ENCODE data around the gene GRIPAP1. TPM values are rescaled to one million over a fixed set of nuclear protein-coding genes. Genes with fewer than 3 reads are reported as not detected.

GRIPAP1 gene
- total RNA-seq, 1 donor from 2014 or later: 43.4 TPM

DNA sequence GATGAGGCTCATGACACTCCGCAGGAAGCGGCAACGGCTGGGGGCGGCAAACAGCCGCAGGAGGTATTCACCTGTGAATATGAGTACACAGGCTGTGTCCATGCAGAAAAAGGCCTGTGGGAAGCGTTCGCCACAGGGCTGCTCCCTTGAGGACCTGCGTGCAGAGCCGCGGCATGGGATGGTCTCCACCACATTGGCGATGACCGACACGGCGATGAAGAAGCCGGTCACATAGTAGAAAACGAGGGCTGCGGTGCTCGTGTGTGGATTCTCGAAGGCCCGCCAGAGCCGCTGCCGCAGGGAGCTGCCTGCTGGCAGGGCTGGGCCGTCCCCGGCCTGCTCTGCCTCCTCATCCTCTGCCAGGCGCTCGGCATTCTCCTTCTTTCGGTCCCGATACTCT lies 32.6 kb downstream of the GRIPAP1 start:
- H2AFZ ChIP-seq (ENCODE audit: low read depth, low read length): no peak overlapping the region
- no peaks in the 10 kb centered on the region for H3K9me3 ChIP-seq (ENCODE audit: insufficient read depth, low read depth, low read length)
- peaks cover 16% of the 10 kb centered on the region for H3K4me1 Mint-ChIP-seq (ENCODE audit: low read depth, unreplicated experiment)
- H3K79me2 ChIP-seq (ENCODE audit: insufficient read depth, low read length): no peaks in the 10 kb centered on the region
- H3K4me3 Mint-ChIP-seq (ENCODE audit: unreplicated experiment): no peak overlapping the region
- no peak overlapping the region for H3K27ac Mint-ChIP-seq (ENCODE audit: unreplicated experiment)
- FAIRE-seq (no peak), DNase-seq (ENCODE audit: low read depth) (no peak)
- no peaks in the 10 kb centered on the region for H3K27me3 ChIP-seq (ENCODE audit: insufficient read depth, low read length)
- H3K4me1 ChIP-seq (ENCODE audit: insufficient read depth, low read length): peaks cover 16% of the 10 kb centered on the region
- H3K4me2 ChIP-seq (ENCODE audit: low read length): no peak overlapping the region
- H3K9me3 Mint-ChIP-seq (ENCODE audit: unreplicated experiment): no peaks in the 10 kb centered on the region
- no peaks in the 10 kb centered on the region for H3K27me3 Mint-ChIP-seq (ENCODE audit: low read depth, unreplicated experiment)
- H3K36me3 Mint-ChIP-seq (ENCODE audit: low read depth, unreplicated experiment): no peaks in the 10 kb centered on the region
- no peaks in the 10 kb centered on the region for H4K20me1 ChIP-seq (ENCODE audit: insufficient read depth, low read length)
- H3K4me3 ChIP-seq (ENCODE audit: insufficient read depth, low read depth, low read length): no peak overlapping the region
- no peaks in the 10 kb centered on the region for H3K36me3 ChIP-seq (ENCODE audit: insufficient read depth, low read length)
- TF ChIP-seq CTCF (IDR thresholded peaks at IDR 0.05; ENCODE audit: insufficient read depth, low read depth, low read length): no peak
- TF ChIP-seq EZH2 (IDR thresholded peaks at IDR 0.05; ENCODE audit: insufficient read depth, low read length): no peak
- H3K27ac ChIP-seq (ENCODE audit: low read depth, low read length): no peak overlapping the region
- no peak overlapping the region for H3K9ac ChIP-seq (ENCODE audit: low read length)

GRCh38 chrX:48968377-48968776 lies 33.7 kb downstream of the GRIPAP1 start:
- Mint-ChIP-seq H3K4me3 (ENCODE audit: unreplicated experiment) (no peak overlapping the region), H3K27ac (ENCODE audit: unreplicated experiment) (no peak overlapping the region), H3K36me3 (ENCODE audit: low read depth, unreplicated experiment) (peaks cover 2% of the 10 kb centered on the region), H3K4me1 (ENCODE audit: low read depth, unreplicated experiment) (peaks cover 16% of the 10 kb centered on the region), H3K9me3 (ENCODE audit: unreplicated experiment) (no peaks in the 10 kb centered on the region), H3K27me3 (ENCODE audit: low read depth, unreplicated experiment) (no peaks in the 10 kb centered on the region)
- peak; percentile 47 for FAIRE-seq
- no peak overlapping the region for H3K27ac ChIP-seq (ENCODE audit: low read depth, low read length)
- H3K9me3 ChIP-seq (ENCODE audit: insufficient read depth, low read depth, low read length): no peaks in the 10 kb centered on the region
- H3K79me2 ChIP-seq (ENCODE audit: insufficient read depth, low read length): no peaks in the 10 kb centered on the region
- no peaks in the 10 kb centered on the region for H3K27me3 ChIP-seq (ENCODE audit: insufficient read depth, low read length)
- no peaks in the 10 kb centered on the region for H3K36me3 ChIP-seq (ENCODE audit: insufficient read depth, low read length)
- no peak for DNase-seq (ENCODE audit: low read depth)
- no peak overlapping the region for H3K4me2 ChIP-seq (ENCODE audit: low read length)
- TF ChIP-seq EZH2 (IDR thresholded peaks at IDR 0.05; ENCODE audit: insufficient read depth, low read length) (no peak), CTCF (IDR thresholded peaks at IDR 0.05; ENCODE audit: insufficient read depth, low read depth, low read length) (no peak)
- peaks cover 16% of the 10 kb centered on the region for H3K4me1 ChIP-seq (ENCODE audit: insufficient read depth, low read length)
- no peak overlapping the region for H3K9ac ChIP-seq (ENCODE audit: low read length)
- no peaks in the 10 kb centered on the region for H4K20me1 ChIP-seq (ENCODE audit: insufficient read depth, low read length)
- H2AFZ ChIP-seq (ENCODE audit: low read depth, low read length): no peak overlapping the region
- no peak overlapping the region for H3K4me3 ChIP-seq (ENCODE audit: insufficient read depth, low read depth, low read length)

GRCh38 chrX:48966796-48967579 lies 35.1 kb downstream of the GRIPAP1 start:
- Histone ChIP-seq H2AFZ (ENCODE audit: low read depth, low read length) (peak overlapping the region; percentile 18), H3K27ac (ENCODE audit: low read depth, low read length) (no peak overlapping the region), H3K27me3 (ENCODE audit: insufficient read depth, low read length) (no peaks in the 10 kb centered on the region), H3K9me3 (ENCODE audit: insufficient read depth, low read depth, low read length) (no peaks in the 10 kb centered on the region), H3K4me3 (ENCODE audit: insufficient read depth, low read depth, low read length) (no peak overlapping the region), H3K4me2 (ENCODE audit: low read length) (peak overlapping the region; percentile 66), H3K79me2 (ENCODE audit: insufficient read depth, low read length) (no peaks in the 10 kb centered on the region), H4K20me1 (ENCODE audit: insufficient read depth, low read length) (no peaks in the 10 kb centered on the region), H3K4me1 (ENCODE audit: insufficient read depth, low read length) (peaks cover 13% of the 10 kb centered on the region), H3K36me3 (ENCODE audit: insufficient read depth, low read length) (no peaks in the 10 kb centered on the region), H3K9ac (ENCODE audit: low read length) (peak overlapping the region; percentile 55)
- Mint-ChIP-seq H3K4me3 (ENCODE audit: unreplicated experiment) (peak overlapping the region; percentile 10), H3K9me3 (ENCODE audit: unreplicated experiment) (no peaks in the 10 kb centered on the region), H3K27ac (ENCODE audit: unreplicated experiment) (no peak overlapping the region), H3K4me1 (ENCODE audit: low read depth, unreplicated experiment) (peaks cover 5% of the 10 kb centered on the region), H3K36me3 (ENCODE audit: low read depth, unreplicated experiment) (peaks cover 2% of the 10 kb centered on the region), H3K27me3 (ENCODE audit: low read depth, unreplicated experiment) (no peaks in the 10 kb centered on the region)
- no peak for FAIRE-seq
- DNase-seq (ENCODE audit: low read depth): peak; percentile 37
- TF ChIP-seq CTCF (IDR thresholded peaks at IDR 0.05; ENCODE audit: insufficient read depth, low read depth, low read length): no peak
- TF ChIP-seq EZH2 (IDR thresholded peaks at IDR 0.05; ENCODE audit: insufficient read depth, low read length): no peak

Measured in astrocyte (in vitro differentiated cells and primary cell).